ENCODE data around the gene RFX3.

DNA sequence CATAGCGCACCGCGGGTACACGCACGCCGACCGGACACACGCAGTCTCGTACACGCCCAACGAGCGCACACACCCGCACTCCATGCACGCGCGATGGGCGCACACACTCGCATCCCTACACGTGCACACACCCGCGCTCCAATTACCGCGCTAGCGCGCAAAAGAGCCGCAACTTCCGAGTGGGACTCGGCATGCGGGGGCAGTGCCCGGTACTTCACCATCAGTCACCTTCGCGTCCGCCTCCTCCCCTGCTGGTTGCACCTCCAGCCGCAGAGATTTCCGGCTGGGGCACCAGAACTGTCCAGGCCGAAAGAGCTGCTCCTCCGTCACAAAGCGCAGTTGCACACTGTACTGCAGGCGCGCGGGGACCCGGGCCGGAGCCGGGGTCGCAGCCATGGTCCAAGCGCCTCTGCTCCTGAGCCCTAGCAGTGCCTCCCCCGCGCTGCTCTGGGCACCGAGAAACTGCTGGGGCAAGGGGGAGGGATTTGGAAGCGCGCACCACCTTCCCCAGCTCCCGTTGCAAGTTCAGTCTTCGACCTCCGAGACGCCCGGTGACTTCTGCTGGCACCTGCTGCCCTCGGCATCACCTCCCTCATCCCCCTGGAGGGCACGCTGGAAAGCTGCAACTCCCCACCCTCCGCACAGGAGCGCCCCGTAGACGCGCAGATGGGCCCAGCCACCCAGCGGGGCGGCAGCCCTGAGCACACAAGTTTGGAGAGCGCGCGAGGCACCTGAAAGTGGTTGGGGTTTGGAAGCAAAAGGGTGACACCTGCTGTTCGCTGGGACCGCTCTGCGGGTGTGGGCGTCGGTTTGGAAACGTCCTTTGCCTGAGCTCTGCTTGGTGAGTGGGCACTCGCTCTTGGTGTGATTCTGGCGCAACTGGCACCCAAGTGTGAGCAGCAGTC, 344.5 kb downstream of the RFX3 start:
- TF ChIP-seq, protein P1, sequence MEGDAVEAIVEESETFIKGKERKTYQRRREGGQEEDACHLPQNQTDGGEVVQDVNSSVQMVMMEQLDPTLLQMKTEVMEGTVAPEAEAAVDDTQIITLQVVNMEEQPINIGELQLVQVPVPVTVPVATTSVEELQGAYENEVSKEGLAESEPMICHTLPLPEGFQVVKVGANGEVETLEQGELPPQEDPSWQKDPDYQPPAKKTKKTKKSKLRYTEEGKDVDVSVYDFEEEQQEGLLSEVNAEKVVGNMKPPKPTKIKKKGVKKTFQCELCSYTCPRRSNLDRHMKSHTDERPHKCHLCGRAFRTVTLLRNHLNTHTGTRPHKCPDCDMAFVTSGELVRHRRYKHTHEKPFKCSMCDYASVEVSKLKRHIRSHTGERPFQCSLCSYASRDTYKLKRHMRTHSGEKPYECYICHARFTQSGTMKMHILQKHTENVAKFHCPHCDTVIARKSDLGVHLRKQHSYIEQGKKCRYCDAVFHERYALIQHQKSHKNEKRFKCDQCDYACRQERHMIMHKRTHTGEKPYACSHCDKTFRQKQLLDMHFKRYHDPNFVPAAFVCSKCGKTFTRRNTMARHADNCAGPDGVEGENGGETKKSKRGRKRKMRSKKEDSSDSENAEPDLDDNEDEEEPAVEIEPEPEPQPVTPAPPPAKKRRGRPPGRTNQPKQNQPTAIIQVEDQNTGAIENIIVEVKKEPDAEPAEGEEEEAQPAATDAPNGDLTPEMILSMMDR (IDR thresholded peaks at IDR 0.05): peak in 4 of 6 experiments; percentile 13 to 37 (median 20)
- TF ChIP-seq EP300 (IDR thresholded peaks at IDR 0.05) (no peak), POLR2A (IDR thresholded peaks at IDR 0.05) (no peak), POLR2AphosphoS5 (IDR thresholded peaks at IDR 0.05) (no peak)
